ENCODE measurements around the gene GIPC2. TPM values are rescaled to one million over a fixed set of nuclear protein-coding genes. Genes with fewer than 3 reads are reported as not detected.

The GIPC2 gene
- total RNA-seq, 1 donor from 2014 or later: 4.1 TPM

DNA sequence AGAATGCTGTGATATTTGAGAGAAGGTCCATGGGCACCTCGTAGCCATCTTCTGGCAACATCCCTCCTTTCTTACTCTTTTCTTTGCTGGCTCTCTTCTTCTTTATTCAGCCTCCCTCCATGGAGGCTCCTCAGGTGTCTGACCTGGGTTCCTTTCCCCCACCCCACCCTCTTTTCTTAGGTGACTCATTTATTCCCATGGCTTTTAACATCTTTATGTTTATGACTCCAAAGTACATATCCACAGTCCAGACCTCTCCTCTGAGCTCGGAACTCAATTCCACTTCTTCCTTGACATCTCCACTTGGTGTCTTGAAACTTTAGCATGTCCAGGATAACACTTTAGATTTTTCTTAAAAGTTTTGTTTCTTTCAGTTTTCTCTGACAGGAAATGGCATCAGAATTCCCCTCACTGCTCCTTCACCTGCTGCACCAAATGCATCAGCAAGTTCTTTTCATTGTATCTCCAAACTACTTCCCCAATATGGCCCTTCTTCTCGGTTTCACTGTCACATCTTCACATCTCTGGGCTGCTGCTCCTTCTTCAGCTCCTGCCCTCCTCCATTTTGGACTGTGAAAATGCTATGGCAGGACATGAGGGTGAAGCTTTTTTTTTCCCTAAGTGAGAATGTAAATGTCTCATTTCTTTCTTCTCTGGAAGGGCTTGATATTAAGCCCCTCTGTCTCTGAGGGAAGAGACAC, 95.9 kb downstream of the GIPC2 start:
- intact Hi-C loops (cut with DNase I): no loop called here
- H3K4me1 ChIP-seq: no peaks in the 10 kb centered on the region
- H3K4me3 ChIP-seq: no peak overlapping the region
- no peak for DNase-seq
- H3K27ac ChIP-seq: no peak overlapping the region
- no peaks in the 10 kb centered on the region for H3K27me3 ChIP-seq
- H3K9me3 ChIP-seq: no peaks in the 10 kb centered on the region
- no peak for ATAC-seq
- no peaks in the 10 kb centered on the region for H3K36me3 ChIP-seq
- TF ChIP-seq CTCF (IDR thresholded peaks at IDR 0.05): no peak

- intact Hi-C loops (cut with DNase I): no loop called here
- Histone ChIP-seq H3K9me3 (no peaks in the 10 kb centered on the region), H3K4me3 (peak overlapping the region; percentile 28), H3K36me3 (no peaks in the 10 kb centered on the region), H3K27ac (peak overlapping the region; percentile 32), H3K27me3 (no peaks in the 10 kb centered on the region), H3K4me1 (no peaks in the 10 kb centered on the region)
- ATAC-seq (no peak), DNase-seq (no peak)
- no peak for TF ChIP-seq CTCF (IDR thresholded peaks at IDR 0.05)
Observed at GRCh38 chr1:78142736-78143135, 97.0 kb downstream of the GIPC2 start.

DNA sequence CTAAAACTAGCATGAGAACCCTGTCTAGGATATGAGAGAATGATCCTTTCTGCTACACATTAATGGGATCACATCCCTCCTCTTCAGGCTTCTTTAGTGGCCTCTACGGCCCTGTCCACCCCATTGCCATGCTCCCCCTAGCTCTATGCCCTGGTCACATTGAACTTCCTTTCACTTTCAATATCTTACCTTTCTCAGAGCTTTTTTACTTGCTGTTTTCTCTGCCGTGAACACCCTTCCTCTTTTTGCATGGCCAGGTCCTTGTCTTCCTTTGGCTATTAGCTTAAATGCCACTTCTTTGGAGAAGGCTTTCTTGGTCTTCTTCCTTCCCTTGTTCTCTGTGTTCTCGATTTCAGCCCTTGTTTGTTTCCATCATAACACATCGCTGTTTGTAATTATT, 97.4 kb downstream of the GIPC2 start:
- no peak for TF ChIP-seq CTCF (IDR thresholded peaks at IDR 0.05)
- no peaks in the 10 kb centered on the region for H3K9me3 ChIP-seq
- no peaks in the 10 kb centered on the region for H3K36me3 ChIP-seq
- DNase-seq: no peak
- ATAC-seq: peak; percentile 63
- peak overlapping the region; percentile 32 for H3K27ac ChIP-seq
- no peaks in the 10 kb centered on the region for H3K4me1 ChIP-seq
- H3K27me3 ChIP-seq: no peaks in the 10 kb centered on the region
- peak overlapping the region; percentile 28 for H3K4me3 ChIP-seq
- intact Hi-C loops (cut with DNase I): no loop called here

DNA sequence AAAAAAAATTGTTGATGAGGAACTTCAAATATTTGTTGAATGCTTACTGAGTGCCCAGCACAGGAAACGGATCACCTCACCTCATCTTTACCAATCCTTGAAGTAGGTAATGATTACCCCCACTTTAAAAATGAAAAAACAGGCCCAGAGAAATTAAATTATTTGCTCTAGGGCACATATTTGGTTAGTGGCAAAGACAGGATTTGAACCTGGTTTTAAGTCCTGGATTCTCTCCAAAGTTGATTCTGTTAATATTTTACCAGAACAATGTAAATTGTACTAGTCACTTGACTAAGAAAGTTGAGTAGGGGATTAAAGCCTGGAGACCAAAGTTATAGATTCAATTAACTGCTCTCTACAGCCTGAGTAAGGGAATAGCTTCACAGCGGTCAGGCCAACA, 97.9 kb downstream of the GIPC2 start:
- intact Hi-C loops (cut with DNase I): no loop called here
- Histone ChIP-seq H3K27ac (peak overlapping the region; percentile 32), H3K4me1 (no peaks in the 10 kb centered on the region), H3K9me3 (no peaks in the 10 kb centered on the region), H3K27me3 (no peaks in the 10 kb centered on the region), H3K4me3 (peak overlapping the region; percentile 28), H3K36me3 (no peaks in the 10 kb centered on the region)
- DNase-seq (no peak), ATAC-seq (peak; percentile 62)
- no peak for TF ChIP-seq CTCF (IDR thresholded peaks at IDR 0.05)

DNA sequence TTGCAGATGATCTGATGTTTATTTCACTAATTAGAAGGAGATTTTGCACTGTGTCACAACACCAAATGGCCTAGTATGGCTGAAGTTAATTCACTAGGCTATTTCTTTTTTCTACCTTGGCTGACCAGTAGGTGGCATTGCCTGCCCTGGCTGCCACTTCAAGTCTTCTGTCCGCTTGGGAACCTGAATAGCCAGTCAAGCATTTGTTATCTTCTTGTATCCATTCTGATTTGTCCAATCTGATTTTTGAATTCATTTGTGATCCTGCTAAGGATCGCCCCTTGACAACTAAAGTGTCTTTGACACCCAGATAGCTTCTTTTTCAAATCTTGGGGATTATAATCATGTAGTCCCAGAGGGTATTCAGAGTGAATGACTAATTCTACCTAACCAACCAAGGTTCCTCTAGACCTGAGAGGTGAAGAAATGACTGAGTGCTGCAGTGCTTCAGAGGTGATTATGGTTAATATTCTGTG, 99.4 kb downstream of the GIPC2 start:
- no peak overlapping the region for H3K27ac ChIP-seq
- TF ChIP-seq CTCF (IDR thresholded peaks at IDR 0.05): peak; percentile 85
- intact Hi-C loops (cut with DNase I): no loop called here
- no peak overlapping the region for H3K4me3 ChIP-seq
- H3K4me1 ChIP-seq: no peaks in the 10 kb centered on the region
- no peaks in the 10 kb centered on the region for H3K27me3 ChIP-seq
- ATAC-seq (peak; percentile 95), DNase-seq (no peak)
- H3K36me3 ChIP-seq: no peaks in the 10 kb centered on the region
- no peaks in the 10 kb centered on the region for H3K9me3 ChIP-seq
